ENCODE measurements around the gene FARP2.
"Not testable (repeated sequence)": the region's sequence is repeated elsewhere in the genome, so short reads cannot be mapped to it uniquely, and the experiment has no call there.

FARP2 gene

DNA sequence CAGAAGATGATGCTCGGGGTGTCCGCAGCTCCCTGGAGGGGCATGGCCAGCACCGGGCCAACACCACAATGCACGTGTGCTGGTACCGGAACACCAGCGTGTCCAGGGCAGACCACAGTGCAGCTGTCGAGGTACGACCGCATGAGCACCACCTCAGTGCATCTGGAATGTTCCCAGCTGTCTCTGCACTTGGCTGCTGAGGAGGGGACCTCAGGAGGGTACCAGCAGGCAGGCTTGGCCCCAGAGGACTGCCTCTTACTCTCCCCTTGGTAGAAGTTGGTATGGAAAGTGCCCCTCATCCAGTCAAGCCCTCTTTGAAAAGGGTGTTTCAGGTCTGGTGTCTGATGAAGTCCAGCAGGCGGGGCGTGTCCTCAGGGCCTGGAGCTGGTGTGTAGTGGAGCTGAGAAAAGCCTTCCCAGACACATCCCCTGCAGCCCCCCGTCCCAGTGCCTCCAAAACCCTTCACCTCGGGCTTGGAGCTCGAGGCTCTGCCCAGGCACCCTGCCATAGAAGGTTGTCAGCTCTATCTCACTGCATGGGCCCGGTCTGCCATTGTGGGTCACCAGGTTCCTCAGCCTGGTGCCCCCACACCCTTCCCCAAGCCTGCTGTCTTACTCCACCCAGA lies 135.6 kb downstream of the FARP2 start:
- DNase-seq: no peak

DNA sequence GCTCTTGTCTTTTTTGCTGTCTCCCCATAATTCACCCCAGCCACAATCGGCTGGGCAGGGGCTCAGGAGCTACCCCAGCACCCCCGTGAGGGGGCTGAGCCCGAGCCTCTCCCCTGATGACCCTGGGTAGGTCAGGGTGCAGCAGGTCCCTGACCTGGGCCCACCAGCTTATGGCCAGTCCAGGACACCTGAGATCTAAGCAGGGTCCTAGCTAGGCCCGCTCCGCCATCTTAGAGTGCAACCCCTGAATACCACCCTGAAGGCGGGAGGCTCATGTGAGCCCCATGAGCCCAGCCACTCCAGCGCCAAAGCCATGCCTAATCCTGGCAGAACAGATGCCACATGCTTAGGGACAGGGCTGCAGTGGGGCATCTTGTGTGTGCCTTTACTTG lies 136.1 kb downstream of the FARP2 start:
- DNase-seq: no peak

DNA sequence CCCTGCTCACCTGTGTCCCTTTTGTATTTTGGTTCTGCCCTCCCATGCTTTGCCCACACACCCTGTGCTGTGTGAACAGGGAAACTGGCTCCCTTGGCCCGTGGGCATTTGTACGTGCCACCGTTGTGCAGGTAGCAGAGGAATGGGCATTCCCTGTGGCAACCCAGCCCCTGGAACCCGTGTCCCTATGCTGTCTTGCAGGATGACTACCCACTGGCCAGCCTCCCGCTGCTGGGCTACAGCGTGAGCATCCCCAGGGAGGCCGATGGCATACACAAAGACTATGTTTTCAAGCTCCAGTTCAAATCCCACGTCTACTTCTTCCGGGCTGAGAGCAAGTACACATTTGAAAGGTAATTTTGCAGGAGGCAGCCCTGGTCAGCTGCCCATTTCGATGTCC lies 137.0 kb downstream of the FARP2 start:
- no peak for DNase-seq

DNA sequence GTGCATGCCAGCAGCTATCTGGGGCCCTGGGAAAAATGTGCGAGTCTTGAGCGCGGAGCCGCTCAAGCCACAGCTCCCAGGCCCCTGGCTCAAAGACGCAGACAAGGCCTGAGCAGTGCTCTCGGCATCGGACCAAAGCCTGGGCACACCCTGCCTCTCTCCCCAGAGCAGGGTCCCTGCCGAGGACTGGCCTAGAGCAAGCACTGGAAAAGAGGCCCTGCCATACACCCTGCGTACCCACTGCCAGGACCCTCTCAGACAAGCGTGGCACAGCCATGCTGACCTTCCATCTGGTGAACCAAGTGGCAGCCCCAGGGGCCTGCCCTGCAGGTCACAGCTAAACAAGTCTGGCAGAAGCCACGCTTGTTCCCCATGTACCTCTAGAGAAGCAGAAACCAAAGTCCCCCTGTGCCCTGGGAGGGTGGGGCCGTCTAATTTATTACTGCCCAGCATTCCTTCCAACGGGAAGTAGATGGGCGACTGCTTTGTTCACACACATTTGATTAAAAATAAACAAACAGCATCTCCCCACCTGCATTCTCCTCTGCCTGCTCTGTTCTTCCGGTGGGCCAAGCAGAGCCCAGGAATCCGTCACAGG lies 138.3 kb downstream of the FARP2 start:
- no peak for DNase-seq

DNA sequence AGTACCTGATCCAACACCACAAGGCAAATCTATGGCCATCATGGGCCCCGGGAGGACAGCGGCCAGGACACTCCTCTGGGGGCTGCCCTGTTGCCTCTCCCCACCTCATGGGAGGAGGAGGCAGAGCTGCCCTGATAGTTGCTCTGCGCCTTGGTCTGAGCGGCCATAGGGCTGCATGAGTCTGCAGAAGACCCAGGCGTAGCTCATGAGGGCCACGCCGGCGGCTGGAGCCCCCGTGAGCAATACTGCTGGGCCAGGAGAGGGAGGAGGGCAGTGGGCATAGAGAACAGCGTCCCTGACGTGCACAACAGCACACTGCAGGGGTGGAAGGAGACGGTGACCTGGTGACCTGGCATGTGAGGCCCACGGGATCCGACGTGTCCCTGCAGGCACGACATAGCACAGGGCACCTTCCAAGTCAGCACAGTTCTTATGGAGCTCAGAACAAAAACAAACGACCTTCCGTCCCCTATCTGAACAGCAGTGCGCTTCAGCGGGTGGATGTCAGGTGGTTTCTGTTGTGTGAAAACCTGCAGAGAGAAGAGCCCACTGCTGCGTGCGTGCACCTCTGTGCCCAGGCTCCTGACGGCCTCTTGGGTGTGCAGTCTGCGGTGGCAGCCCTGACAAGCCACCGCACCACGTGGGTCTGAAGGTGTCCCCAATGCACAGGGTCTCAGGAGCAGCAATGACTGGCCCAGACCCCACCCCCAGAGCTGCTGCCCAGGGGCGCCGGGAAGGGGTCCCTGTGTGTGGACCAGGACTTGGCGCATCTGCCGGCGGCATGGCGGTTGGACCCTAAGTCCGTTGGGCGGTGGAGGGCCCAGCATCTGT lies 139.3 kb downstream of the FARP2 start:
- DNase-seq: no peak

DNA sequence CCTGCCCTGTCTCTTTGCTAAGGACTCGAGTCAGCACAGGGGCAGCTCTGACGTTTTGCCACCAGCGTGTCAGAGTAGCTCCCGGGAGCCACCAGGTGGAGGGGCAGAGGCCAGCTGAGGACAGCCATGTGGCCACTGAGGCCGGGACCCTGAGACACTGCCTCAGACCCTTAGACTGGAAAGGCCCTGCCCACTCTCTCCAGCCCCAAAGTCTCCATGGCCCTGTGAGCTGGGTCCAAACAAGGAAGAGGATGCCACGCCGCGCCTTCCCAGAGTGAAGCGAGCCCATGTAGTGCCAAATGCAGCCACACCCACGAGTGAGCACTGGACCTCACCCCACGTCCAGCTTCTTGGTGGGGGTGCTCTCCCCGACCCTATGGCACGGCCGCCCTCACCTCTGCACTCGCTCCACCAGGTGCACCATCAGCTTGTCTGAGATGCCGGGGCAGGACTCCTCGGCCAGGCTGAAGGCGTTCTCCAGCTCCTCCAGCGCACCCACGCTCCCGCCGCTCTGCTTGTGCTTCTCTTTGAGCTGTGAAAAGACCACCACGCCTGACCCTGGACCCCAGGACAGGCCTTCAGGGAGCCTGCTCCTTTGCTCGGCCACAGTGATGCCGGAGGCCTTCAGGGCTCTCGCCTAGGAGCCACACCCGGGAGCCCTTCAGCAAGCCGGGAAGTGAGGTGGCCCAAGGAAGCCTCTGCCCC lies 140.1 kb downstream of the FARP2 start:
- no peak for DNase-seq

DNA sequence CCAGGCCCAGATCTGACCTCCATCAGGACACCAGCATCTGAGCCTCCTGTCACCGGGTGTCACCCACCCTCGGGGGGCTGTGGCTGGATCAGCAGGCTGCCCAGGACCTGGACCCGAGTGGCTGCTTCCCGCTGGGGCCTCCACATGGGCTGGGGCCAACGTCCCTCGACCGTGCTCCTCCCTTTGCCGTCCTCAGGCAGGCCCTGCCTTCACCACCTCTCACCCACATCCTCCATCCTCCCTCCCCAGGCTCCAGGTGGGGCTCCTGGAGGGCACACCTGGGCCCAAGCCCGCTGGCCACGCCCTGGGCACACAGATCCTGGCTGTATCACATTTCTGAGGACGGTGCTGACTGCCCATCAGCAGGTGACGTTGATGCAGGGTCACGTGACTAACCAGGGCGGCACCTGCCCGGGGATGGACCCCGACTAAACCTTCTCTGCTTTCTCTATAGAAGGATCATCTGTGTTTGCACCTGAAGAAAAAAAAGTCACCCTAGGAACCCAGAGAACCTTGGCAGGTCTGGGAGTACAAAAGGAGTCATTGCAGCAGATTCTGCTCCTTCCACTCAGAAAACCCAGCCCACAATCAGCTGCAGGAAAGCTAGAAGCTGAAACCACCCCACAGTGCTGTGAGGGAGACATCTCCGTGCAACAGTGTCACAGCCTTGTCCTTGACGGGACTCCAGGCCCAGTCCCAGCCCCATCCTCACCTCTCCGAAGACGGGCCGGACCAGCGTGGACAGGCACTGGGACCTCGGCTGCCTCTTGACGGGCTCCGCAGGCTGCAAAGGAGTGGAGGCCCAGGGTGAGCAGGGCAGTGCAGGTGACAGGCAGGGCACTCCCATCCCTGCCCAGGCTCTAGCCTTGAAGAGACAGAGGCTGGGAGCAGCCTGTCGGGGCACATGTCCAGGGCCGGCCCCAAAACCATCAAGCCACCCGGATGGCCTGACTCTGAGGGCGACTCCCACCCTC lies 141.1 kb downstream of the FARP2 start:
- DNase-seq: no peak

DNA sequence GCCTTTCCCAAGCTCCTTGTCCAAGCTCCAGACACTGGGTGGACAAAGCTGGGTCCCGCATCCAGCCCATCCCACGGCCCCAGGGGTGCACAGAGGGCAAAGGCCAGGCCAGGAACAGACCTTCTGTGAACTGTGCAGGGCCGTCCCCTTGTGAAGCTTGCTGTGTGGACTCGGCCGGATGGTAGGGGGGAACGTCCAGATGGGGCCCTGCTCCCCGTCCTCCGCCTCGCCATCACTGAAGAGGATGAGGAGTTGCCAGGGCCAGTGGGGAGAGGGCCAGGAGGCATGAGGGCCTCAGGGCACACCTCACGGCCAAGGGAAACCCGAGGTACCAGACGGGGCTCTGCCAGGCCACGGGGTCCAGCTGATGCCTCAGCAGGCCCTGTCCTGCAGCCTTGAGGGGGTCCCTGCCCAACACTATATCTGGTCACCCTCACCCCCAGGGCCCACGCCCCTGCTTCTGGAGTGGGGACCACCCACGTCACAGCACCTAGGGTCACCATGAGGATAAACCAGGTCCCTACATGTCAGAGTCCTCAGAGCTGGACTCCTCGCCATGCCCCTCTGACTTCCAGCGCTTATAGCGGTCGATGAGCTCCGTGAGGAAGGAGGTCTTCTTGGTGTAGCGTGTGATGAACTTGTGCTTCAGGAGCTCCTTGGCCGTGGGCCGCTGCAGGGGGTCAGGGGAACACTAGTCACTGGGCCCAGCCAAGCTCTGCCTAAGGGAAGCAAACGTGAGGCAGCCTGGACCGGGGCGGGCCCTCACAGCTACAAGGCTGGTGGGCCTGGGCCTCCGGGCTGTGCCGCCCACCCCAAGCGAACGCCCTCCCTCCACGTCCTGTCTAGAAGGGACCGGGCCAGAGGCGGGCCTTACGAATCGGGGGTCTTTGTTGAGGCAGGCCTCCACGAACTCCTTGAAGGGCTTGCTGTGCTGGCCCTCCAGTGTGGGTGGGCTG lies 142.3 kb downstream of the FARP2 start:
- DNase-seq: no peak

DNA sequence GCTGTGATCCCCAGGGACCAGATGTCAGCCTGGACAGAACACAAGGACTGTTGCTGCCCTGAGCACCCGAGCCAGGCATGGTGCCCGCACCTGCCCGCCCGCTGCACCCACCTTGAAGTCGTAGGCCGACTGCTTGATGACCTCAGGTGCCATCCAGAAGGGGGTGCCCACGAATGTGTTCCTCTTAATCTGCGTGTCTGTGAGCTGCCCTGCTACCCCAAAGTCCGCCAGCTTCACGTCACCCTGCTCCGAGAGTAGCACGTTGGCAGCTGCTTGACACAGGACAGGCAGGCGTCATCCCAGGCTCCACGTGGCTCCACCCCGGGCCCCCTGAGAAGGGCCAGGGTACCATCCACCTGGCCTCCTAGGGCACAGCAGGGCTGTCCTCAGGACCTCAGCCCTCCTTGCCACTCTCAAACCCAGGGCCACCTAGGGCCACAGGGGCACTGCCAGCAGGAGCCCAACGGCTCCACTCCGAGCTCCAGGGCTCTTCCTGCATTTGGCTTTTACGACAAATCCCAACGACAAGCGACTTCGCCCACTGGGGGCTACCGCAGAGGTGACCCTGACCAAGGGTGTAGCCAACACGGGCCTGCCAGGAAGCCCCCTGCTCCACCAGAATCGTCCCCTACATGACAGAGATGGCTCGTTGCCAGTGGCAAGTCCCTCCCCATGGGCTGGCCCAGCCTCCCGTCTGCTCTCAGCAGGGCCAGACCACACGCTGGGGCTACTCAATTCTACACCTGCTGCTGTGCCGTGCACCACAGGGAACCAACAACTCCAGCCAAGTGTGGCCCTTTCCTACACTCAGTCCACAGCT lies 143.3 kb downstream of the FARP2 start:
- no peak for DNase-seq

DNA sequence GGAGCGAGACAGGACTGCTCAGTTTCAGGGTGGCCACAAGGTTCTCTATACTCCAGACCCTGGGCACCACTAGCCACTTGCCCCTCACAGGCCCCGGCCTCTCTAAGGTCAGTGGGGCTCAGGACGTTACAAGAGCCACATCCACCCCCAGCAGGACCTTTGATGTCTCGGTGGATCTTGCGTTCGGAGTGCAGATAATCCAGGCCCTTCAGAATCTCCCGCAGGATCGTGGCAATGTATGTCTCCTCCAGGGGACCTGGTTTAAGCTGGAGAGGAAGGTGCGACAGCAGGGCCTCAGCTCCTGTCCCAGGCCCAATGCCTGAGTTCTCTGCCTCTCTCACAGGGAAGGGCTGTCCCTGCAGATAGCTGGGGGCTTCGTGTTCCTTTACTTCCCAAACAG lies 143.9 kb downstream of the FARP2 start:
- DNase-seq: no peak

DNA sequence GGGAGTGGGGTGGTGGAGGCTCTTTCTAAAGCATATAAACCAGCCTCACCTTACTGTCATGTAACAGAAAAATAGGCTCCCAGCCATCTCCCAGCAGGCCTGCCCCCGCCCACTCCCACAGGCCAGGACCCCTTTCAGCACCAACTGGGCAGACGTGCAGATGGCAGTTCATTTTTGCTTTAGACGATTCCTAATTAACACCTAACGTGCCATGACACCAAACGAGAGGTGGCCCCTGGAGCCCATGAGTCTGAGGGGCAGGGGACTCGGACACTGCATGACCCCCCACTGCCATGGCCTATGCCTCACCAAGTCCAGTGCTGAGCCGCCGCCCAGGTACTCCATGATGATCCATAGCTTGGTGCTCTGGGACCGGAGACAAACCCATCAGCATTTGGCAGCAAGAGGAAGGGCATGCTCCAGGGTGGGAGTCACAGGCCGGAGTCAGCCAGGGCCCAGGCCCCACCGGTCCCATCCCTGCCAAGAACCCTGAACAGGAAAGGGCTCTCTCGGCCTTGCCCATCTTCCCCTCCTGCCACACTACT lies 144.4 kb downstream of the FARP2 start:
- no peak for DNase-seq

DNA sequence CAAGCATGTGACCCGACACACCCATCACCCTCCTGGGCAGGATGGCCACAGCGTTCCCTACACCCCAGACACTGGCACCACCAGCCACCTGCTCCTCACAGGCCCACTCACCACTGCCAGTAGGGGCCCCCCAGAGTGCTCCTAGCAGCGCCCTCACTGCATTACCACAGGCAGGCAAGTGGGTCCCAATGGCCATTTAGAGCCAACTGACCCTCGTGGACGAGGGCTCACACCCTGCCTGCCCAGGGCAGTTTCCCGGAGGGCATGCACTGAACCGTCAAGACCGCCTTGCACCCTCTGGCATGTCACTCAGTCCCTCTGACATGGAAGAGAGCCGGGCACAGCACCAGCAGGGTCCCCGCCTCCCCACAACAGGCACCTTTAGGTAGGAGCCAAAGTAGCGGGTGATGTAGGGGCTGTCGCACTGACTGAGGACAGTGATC lies 145.0 kb downstream of the FARP2 start:
- no peak for DNase-seq

DNA sequence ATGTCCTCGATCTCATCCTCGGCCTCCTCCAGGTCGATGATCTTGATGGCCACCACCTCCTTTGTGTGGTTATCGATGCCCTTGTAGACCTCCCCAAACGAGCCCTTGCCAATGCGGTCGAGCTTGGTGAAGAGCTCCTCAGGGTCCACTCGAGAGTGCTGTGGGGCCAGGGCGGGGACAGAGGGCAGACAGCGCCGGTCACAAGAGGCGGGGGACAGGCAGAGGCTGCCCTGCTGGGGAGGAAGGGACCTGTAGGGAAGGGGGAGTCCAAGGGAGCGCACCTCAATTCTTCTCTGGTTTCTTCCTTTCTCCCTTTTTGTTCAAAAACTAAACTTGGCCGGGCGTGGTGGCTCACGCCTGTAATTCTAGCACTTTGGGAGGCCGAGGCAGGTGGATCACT lies 145.5 kb downstream of the FARP2 start:
- no peak for DNase-seq

DNA sequence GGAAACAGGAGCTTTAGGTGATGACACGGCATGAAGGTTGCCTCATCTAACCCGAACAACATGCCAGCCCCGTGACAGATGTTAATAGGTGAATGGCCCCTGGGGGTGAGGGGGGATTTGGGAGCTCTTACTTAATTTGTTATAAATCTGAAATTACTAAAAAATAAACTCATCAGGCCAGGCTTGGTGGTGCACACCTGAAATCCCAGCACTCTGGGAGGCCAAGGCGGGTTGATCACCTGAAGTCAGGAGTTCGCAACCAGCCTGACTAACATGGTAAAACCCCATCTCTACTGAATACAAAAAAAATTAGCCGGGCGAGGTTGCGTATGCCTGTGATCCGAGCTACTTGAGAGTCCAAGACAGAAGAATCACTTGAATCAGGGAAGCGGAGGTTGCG lies 146.2 kb downstream of the FARP2 start:
- DNase-seq: no peak

DNA sequence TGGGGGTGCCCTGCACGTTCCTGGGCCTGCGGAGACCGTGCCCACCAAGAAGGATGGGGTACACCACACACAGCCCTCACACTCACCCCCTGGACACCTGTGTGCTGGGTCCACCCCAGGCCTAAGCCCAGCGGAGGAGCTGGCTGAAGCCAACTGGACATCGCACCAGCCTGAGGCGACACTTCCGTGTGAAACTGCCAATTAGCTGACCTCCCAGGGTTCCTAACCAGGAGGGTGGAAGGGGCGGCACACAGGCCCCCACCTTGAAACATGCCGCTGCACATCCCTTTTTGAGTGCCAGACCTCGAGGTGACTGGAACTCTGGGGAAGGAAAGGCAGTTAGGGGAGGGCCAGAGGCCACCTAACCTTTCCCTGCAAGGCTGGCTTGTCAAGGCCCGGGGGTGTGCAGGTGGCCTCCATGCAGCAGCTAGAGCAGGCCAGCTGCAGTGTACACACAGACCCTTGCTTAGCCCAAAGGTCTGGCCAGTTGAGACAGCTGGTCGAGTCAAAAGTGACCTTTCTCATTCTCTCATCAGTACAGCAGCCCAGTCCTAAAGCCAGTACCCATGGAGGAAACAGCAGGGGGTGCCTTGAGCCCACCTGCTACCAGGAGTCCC lies 147.8 kb downstream of the FARP2 start:
- DNase-seq: no peak

DNA sequence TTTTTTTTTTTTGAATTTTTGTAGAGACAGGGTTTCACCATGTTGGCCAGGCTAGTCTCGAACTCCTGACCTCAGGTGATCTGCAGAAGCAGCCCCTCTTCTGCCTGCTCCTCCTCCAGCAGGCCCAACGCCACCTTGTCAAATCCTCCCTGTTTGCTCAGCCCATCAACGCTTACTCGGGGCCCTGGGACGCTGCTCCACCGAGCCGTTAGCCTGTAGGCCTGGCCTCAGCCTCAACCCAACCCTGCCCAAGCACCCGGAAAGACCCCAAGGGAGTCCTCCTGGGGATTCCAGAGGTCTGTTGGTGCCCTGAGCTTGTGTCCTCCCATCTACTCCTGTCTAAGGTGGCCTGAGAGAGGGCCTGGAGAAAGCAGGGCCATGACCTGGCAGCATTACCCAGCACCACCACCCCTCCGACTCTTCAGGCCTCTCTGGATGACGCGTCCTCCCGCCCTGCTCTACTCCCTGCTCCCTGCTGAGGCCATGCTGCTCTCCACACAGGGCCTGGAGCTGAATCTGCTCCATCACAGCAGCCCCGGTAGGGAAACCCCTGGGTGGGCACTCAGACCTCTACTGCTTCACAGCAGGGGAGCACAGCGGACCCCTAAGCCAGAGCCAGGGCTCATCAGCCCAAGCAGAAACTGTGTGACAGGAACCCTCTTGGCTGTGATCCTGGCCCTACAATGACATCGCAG lies 149.1 kb downstream of the FARP2 start:
- DNase-seq: no peak

DNA sequence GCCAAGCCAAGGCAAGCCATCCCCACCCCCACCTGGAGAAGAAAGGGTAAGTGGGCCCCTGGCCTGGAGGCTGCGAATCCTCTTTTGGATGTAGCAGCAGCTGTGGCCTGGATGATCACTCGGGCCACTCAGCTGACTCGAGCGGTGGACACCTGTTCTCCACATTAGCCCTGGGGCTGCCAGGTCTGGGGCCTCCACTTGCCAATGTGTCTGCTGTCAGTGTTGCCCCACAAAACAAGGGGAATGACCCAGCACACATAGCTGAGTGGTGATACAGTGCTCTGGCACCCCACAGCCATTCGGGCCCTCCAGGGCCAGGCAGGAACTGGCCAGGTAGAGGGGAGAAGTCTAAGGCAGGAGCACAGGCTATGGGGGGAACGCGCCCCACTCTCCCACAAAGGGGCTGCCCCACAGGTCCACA lies 149.7 kb downstream of the FARP2 start:
- DNase-seq: no peak

DNA sequence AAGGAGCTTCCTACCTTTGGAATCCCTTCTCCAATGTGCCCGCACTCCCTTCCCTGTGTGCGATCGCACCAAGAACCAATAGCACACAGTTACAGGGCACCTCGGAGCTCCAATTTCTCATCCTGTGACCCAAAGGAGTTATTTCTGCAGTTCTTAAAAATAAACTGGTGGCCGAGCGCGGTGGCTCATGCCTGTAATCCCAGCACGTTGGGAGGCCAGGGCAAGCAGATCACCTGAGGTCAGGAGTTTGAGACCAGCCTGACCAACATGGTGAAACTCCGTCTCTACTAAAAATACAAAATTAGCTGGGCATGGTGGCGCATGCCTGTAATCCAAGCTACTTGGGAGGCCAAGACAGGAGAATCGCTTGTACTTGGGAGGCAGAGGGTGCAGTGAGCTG lies 150.2 kb downstream of the FARP2 start:
- DNase-seq: not testable (repeated sequence)

Data from activated gamma-delta T cell treated with Interleukin-2 at 50 U/mL for 16 hours (primary cell).